PC-3 (cell line): Measurements from ENCODE around the gene KRTAP10-10.

ENCODE experiments used
- CTCF ChIP-seq: fragments of 300-600 bp; sonication (generic); conservative IDR thresholded peaks from 2 replicates; pipeline ENCODE4 v1.5.1; 2017; ENCODE audit warnings: antibody characterized with exemption, low read depth, mild to moderate bottlenecking, low read length
- EZH2phosphoT487 ChIP-seq: fragments of 300-600 bp; sonication (generic); IDR thresholded peaks from 2 replicates; pipeline ENCODE4 v1.6.1; 2018; ENCODE audit warnings: mild to moderate bottlenecking, antibody characterized with exemption, low read length, borderline replicate concordance

GRCh38 chr21:44653123-44653522 lies 16.0 kb downstream of the KRTAP10-10 start:
- TF ChIP-seq CTCF: no peak
- TF ChIP-seq EZH2phosphoT487: no peak
